Measurements from ENCODE around the gene HES6. TPM values are rescaled to one million over a fixed set of nuclear protein-coding genes. Genes with fewer than 3 reads are reported as not detected.
"Not testable (repeated sequence)": the region's sequence is repeated elsewhere in the genome, so short reads cannot be mapped to it uniquely, and the experiment has no call there.

Gene HES6
- total RNA-seq, 4 donors from 2014 or later: 15.0 to 94.5 (median 31.7) TPM

GRCh38 chr2:238274152-238274865 is 34.5 kb upstream of the HES6 start:
- H3K27ac ChIP-seq: peak overlapping the region; percentile 50 to 77 (median 70)
- 76% methylated on average over 20 of the region's 20 CpGs; no CpG with 5 or more reads in 1 of the 2 donors for WGBS, 2 donors (ENCODE audit: low coverage in 1 of 2)
- no peaks in the 10 kb centered on the region for H3K9me3 ChIP-seq
- intact Hi-C loops (cut with DNase I; ENCODE audit: low total_unique reads): no loop called here
- H3K36me3 ChIP-seq: peaks cover 0 to 41% (median 12%) of the 10 kb centered on the region in 4 donors
- peak; percentile 47 for DNase-seq
- no peak for TF ChIP-seq POLR2A (IDR thresholded peaks at IDR 0.05)
- no peak for TF ChIP-seq EP300 (IDR thresholded peaks at IDR 0.05; ENCODE audit: low read depth)
- no peak for TF ChIP-seq CTCF (IDR thresholded peaks at IDR 0.05)
- peak in 1 of 3 donors; percentile 25 for TF ChIP-seq POLR2AphosphoS5 (IDR thresholded peaks at IDR 0.05)
- in situ Hi-C loops (cut with MboI; ENCODE audit: low pct_ligation_motif_present in 1 of 4, low pct_unique_long_range_greater_than_20kb in 1 of 4, low sequenced_read_pairs in 3 of 4): loop anchor here in 1 of 4 donors (25.0 kb wide), 1 partner anchor 412 kb away; the partner anchor contains the start of gene RAMP1
- H3K4me1 ChIP-seq: peaks cover 0 to 23% (median 18%) of the 10 kb centered on the region in 4 donors
- no peaks in the 10 kb centered on the region for H3K27me3 ChIP-seq
- H3K4me3 ChIP-seq: no peak overlapping the region

GRCh38 chr2:238273433-238273832 is 33.6 kb upstream of the HES6 start:
- in situ Hi-C loops (cut with MboI; ENCODE audit: low pct_ligation_motif_present in 1 of 4, low pct_unique_long_range_greater_than_20kb in 1 of 4, low sequenced_read_pairs in 3 of 4): loop anchor here in 1 of 4 donors (25.0 kb wide), 1 partner anchor 411 kb away; the partner anchor contains the start of gene RAMP1
- H3K27me3 ChIP-seq; H3K4me3 ChIP-seq; H3K9me3 ChIP-seq; intact Hi-C loops (cut with DNase I; ENCODE audit: low total_unique reads): not testable (repeated sequence)
- DNase-seq: peak; percentile 66
- Histone ChIP-seq H3K36me3 (peaks cover 0 to 46% (median 12%) of the 10 kb centered on the region in 4 donors), H3K4me1 (peaks cover 0 to 21% (median 18%) of the 10 kb centered on the region in 4 donors), H3K27ac (peak overlapping the region; percentile 50 to 77 (median 70))
- WGBS, 2 donors (ENCODE audit: low coverage in 1 of 2): 65 to 92% methylated on average over 2 to 10 of the region's 10 CpGs

- Histone ChIP-seq H3K4me1 (peaks cover 0 to 21% (median 18%) of the 10 kb centered on the region in 4 donors), H3K27ac (no peak overlapping the region), H3K36me3 (peaks cover 0 to 52% (median 15%) of the 10 kb centered on the region in 4 donors), H3K9me3 (no peaks in the 10 kb centered on the region), H3K27me3 (no peaks in the 10 kb centered on the region), H3K4me3 (no peak overlapping the region)
- intact Hi-C loops (cut with DNase I; ENCODE audit: low total_unique reads): no loop called here
- WGBS, 2 donors (ENCODE audit: low coverage in 1 of 2): 99 to 100% methylated on average over 2 to 4 of the region's 4 CpGs
- TF ChIP-seq POLR2A (IDR thresholded peaks at IDR 0.05) (no peak), POLR2AphosphoS5 (IDR thresholded peaks at IDR 0.05) (no peak), EP300 (IDR thresholded peaks at IDR 0.05; ENCODE audit: low read depth) (no peak), CTCF (IDR thresholded peaks at IDR 0.05) (no peak)
- DNase-seq: no peak
- in situ Hi-C loops (cut with MboI; ENCODE audit: low pct_ligation_motif_present in 1 of 4, low pct_unique_long_range_greater_than_20kb in 1 of 4, low sequenced_read_pairs in 3 of 4): loop anchor here in 1 of 4 donors (25.0 kb wide), 1 partner anchor 410 kb away; the partner anchor contains the start of gene RAMP1
Measured at GRCh38 chr2:238272156-238272555, 32.3 kb upstream of the HES6 start.

- H3K9me3 ChIP-seq; intact Hi-C loops (cut with DNase I; ENCODE audit: low total_unique reads); DNase-seq; H3K27me3 ChIP-seq; H3K27ac ChIP-seq; H3K4me3 ChIP-seq: not testable (repeated sequence)
- WGBS, 2 donors (ENCODE audit: low coverage in 1 of 2): 91 to 92% methylated on average over 3 to 8 of the region's 8 CpGs
- peaks cover 0 to 49% (median 15%) of the 10 kb centered on the region in 4 donors for H3K36me3 ChIP-seq
- H3K4me1 ChIP-seq: peaks cover 0 to 21% (median 18%) of the 10 kb centered on the region in 4 donors
- in situ Hi-C loops (cut with MboI; ENCODE audit: low pct_ligation_motif_present in 1 of 4, low pct_unique_long_range_greater_than_20kb in 1 of 4, low sequenced_read_pairs in 3 of 4): loop anchor here in 1 of 4 donors (25.0 kb wide), 1 partner anchor 409 kb away; the partner anchor contains the start of gene RAMP1
Measured at GRCh38 chr2:238271686-238272085, 31.8 kb upstream of the HES6 start.

GRCh38 chr2:238271061-238271554 is 31.3 kb upstream of the HES6 start:
- Histone ChIP-seq H3K4me3 (no peak overlapping the region), H3K4me1 (peaks cover 0 to 21% (median 18%) of the 10 kb centered on the region in 4 donors), H3K27me3 (no peaks in the 10 kb centered on the region), H3K9me3 (no peaks in the 10 kb centered on the region), H3K36me3 (peaks cover 0 to 44% (median 14%) of the 10 kb centered on the region in 4 donors), H3K27ac (no peak overlapping the region)
- in situ Hi-C loops (cut with MboI; ENCODE audit: low pct_ligation_motif_present in 1 of 4, low pct_unique_long_range_greater_than_20kb in 1 of 4, low sequenced_read_pairs in 3 of 4) (loop anchor here in 1 of 4 donors (25.0 kb wide), 1 partner anchor 409 kb away; the partner anchor contains the start of gene RAMP1), intact Hi-C loops (cut with DNase I; ENCODE audit: low total_unique reads) (no loop called here)
- TF ChIP-seq EP300 (IDR thresholded peaks at IDR 0.05; ENCODE audit: low read depth) (no peak), CTCF (IDR thresholded peaks at IDR 0.05) (no peak), POLR2A (IDR thresholded peaks at IDR 0.05) (no peak), POLR2AphosphoS5 (IDR thresholded peaks at IDR 0.05) (no peak)
- no peak for DNase-seq
- 45 to 83% methylated on average over 2 to 12 of the region's 13 CpGs for WGBS, 2 donors (ENCODE audit: low coverage in 1 of 2)
